Glomerular endothelial cell (primary cell): Measurements from ENCODE around the gene ACSL1. TPM values are rescaled to one million over a fixed set of nuclear protein-coding genes. Genes with fewer than 3 reads are reported as not detected.
"Not testable (repeated sequence)": the region's sequence is repeated elsewhere in the genome, so short reads cannot be mapped to it uniquely, and the experiment has no call there.

Experiments
- DNase-seq: peaks from one replicate; pipeline ENCODE4 v3.0.0-alpha.2; 2011; ENCODE audit warnings: low read depth, low spot score; ENCODE audit errors: extremely low read depth
- total RNA-seq: library from RNA; depleted of rRNA; stranded (reverse); fragments of >200 nt; gene quantifications from 2 replicates; pipeline ENCODE4 v1.2.3, GENCODE V29; 2015

The ACSL1 gene
- total RNA-seq, 1 donor from 2014 or later = 10.9 TPM

DNA sequence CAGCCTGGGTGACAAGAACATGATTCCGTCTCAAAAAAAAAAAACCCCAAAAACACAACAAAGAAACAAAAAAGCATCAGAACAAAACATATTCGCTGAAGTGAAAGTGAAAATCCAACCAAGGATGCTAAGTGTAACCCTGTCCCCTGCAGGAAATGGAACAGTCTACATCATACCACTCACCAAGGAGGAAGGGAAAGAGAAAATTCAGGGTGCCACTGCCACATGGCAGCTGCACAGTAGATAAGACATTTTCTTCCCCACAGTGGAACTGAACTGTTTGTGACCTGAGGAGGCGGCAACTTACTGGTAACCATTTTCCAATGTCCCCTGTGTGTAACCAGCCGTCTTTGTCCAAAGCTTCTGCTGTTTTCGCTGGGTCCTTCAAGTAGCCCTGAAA, 63.7 kb downstream of the ACSL1 start:
- DNase-seq = no peak

DNA sequence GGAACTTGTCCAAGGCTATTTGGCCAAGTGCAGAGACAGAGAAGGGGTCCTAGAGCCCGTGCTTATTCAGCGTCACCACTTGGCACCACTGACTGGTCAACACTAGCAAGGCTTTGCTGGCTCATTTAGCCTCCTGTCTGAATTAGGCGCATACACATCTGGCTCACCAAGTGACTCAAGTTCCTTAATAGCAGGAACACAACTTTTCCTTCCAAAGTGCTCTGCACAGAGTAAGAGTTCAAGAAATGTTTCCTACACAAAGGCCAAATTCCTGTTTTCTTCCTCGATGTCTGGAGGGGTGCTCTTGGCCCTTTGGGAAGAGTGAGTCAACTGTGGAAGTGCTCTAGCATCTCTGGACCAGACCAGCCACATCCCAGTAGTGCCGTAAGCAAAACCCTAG, 65.1 kb downstream of the ACSL1 start:
- DNase-seq = no peak

DNA sequence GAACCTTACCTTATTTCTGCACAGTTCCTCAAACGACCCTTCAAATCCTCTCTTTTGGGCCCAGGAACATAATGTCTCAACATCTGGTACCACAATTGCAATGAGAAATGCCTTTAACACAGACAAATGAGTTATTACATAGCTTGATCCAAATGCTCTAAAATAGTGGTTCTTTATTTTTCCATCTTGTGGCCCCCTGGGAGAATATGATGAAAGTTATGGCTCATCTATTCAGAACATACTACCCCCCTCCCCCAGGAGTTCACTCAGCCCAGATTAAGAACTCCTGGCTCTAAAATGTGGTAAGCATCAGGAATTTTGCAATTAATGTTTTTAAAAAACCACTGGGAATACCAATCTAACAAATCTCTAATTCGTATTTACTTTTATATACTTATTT, 68.0 kb downstream of the ACSL1 start:
- DNase-seq = no peak

DNA sequence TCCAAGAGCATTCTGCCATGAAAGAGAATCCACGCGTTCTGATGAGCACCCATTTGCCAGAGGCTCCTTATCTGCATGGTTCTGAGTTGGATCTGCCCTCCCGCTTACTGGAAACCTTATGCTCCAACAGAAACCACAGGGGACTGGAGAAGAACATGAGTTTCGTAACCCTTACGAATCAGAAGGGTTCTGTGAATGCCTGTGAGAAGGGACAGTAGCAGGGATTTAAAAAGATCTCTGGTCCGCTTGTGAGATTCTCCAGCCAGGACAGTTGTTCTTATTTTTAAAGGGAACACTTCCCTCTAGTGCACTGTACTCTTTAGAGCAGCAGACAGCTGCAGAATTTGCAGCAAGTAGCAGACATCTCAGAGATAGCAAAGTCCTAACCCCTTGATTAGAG, 69.4 kb downstream of the ACSL1 start:
- DNase-seq = no peak

DNA sequence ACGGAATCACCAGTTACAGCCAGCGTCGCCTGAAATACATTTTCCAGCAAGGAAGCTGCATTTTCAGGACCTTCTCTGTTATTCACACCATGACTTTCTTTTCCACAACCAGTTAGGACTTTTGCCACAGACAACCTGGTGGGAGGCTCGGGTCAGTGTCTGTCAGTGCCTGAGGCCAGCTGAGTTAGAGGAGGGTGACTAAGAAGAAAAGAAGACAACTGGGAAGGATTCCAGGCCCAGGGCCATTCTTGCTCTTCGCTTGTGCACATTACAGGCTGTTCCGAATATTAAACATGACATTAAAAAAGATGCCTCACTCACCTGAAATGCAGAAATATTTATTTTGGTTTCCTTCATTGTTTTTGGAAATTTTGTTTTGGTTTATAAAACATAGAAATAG, 70.5 kb downstream of the ACSL1 start:
- no peak for DNase-seq

DNA sequence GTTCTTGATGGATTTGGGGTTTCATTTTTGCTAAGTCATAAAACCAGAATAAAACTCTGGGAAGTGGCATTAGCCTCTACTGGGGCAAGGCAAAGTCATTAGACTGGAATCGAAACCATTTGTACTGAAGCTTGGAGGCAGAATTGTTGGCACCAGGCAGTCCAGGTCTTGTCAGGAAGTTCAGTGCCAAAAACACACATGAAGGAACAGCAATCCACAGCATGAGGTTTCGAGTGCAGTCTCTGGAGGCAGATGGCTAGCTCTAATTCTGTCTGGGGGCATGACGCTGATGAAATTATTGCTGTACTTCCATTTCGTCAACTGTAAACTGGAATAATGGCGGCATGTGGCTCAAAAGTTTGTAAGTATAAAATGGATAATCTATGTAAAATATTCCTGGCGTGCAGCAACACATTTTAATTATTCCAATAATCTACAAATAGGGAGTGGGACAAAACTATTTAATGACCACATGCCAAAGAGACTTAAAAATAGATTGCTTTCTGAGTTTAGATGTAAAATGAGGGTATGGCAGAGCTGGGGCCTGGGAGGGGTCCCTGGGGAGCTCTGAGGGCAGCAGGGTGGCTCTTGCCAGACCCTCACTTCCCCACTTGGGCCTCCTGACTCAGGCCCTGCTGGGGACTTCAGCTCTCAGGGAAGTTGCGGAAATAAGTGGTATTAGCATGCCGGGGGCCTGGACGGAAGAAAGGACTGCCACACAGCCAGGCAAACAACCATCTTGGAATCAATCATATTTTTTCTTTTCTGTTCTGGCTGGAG, 73.1 kb downstream of the ACSL1 start:
- DNase-seq = no peak

DNA sequence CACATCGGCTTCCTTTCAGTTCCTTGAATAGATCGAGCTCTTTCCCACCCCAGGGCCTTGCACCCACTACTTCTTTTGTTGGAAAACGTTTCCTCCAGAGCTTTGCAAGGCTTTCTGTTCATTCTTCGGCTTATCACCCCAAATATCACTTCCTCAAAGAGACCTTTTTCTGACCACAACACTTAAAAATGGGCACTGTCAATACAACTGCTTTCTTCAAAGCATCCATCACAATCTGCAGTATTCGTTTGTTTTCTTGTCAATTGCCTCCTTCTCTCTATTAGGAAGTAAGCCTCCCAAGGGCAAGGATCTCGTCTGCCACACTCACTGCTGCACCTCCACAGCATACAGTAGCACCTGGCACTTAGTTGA, 74.2 kb downstream of the ACSL1 start:
- DNase-seq = no peak

DNA sequence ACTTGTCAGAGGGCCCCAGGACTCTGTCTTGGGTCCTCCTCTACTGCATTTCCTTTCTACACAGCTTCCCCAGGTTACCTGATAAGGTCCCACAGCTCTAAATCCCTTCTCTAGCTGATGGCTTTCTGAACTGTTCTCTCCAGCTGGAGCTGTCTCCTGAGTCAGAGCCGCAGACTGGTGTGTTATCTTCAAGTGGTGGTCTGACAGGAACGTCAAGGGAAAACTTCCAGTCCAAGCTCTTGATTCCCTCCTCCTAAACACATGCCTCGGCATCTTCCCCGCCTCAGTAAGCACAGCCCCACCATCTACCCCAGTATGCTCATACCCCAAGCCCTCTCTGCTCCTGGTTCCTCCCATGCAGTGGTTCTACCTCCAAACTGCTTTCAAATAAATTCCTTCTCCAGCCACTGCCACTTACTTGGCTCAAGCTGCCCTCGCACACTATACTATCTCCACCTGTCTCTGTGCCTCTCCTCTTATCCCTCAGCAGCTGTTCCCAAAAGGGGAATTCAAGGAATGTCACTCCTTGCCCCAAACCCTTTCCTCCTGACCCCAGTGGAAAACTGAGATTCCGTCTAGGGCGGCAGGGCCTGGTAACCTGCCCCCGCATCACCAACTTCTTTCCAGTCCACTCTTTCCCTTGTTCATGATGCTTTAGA, 74.7 kb downstream of the ACSL1 start:
- no peak for DNase-seq

DNA sequence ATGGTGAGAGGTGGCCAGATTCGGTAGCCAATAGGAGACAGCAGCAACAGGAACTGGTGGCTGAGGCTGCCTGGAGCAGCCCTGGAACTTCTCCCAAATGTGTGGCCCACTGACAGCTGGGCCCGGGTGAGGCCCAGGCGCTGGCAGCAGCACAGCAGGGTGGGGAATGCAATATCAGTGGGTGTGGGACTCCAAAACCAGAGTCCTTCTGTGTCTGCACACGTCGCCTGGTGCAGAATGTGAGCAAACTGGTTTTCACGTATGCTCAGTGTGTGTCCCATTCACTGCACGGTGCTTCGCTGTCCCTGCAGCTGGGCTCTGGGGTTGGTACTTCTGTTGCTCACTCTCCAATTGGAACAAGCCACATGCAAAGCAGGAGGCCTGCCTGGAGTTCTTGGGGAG, 77.5 kb downstream of the ACSL1 start:
- no peak for DNase-seq

DNA sequence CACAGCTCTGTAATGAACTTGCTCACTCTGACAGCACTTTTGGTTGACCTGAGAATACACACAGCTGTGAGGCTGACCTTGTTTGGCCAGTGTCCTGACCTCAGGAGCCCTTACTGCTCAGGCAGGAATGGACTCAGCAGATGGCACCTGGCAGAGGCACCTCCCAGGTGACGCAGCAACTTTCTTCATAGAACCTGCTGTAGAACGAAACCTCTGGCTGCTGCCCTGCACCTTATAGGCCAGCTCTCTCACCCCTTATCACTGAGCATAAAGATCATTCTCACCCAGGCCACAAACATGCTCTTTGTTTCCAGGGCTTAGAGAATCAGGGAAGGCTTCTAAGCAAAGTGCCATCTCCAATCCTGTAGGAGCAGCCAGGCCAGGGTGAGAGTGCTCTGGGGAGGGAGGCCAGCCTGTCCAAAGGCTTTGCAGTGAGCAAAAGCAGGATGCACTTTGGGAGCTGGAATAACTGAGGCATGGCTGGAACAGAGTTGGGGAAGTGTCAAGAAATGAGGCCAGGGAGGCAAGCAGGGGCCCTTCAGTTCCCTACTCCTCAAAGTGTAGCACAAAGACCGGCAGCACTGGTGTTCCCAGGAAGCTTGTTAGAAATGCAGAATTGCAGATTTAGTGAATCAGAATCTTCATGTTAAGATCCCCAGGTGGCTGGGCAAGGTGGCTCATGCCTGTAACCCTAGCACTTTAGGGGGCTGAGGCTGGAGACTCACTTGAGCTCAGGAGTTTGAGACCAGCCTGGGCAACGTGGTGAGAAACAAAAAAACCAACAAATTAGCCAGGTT, 78.5 kb downstream of the ACSL1 start:
- no peak for DNase-seq

DNA sequence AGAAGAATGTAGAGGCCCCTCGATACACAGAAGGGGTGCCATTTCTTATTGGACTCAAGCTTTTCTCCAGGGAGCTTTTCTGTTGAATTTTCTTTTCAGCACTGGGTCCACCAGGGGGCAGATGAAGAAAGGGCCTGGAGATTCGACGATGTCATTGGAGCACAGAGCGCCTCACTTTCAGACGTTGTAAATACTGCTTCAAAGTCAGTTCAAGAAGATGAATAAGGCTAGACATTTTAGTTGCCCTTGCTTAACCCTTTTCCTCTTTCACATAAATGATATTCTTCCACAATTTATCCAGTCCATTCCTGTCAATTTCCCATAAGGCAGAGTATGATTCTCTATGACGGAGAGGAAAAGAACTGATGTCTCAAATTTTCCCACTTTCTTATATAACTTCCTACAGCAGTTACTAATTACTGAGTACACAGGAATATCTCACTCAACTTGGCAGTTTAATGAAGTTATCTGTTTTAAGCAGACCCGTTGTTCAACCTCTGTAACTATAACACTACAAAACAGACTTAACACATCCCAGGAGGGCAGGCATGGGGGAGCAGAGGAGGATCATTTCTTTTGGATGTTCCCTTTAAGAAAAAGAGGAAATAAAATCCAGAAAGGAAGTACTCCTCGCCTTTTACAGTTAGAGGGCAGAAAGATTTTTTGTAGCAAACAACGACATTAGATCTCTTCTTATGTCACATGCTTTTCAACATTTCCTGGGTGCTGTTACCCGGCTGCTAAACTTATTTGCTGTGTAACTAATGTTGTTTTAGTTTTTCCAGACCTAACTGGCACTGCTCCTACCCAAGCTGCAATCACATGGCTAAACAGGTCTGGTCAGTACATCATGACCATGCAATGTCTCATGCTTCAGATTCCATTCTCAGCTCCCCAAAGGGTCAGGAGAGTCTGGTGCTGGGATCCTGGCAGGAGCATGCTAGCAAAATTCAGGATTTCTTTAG, 79.7 kb downstream of the ACSL1 start:
- DNase-seq = peak; percentile 41

DNA sequence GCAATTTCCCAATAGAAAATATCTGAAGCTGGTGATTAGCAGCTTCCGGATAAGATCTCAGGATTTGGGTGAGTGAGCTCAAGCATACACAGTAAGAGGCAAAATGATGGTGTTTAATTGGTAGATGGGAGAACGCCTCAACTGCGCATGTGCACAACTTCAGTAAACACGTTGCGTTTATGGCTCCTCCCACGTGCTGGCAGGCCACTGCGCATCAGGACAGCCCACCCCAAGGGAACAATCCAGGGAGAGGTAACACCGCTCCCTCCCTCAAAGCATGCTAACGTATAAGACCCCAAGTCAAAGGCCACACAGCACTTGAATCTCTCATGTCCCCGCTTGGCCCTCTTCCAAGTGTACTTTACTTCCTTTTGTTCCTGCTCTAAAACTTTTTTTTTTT, 81.5 kb downstream of the ACSL1 start:
- DNase-seq = no peak

DNA sequence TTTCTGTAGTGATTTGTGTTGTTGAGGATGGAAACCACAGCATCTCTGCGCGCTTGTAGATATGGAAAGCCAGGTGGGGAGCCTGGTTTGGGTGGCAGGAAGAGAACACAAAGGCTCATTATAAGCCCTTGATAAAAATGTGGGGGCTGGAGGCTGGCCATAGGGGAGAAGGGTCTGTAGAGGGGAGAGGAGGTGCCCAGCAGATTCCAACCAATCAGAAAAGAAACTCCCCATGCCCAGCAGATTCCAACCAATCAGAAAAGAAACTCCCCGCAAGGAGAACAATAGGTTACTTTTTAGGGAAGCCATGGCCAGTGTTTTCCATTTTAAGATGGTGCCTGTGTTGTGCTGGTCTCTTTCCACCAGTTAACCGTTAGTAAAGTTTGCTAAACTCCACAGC, 82.1 kb downstream of the ACSL1 start:
- DNase-seq = no peak

DNA sequence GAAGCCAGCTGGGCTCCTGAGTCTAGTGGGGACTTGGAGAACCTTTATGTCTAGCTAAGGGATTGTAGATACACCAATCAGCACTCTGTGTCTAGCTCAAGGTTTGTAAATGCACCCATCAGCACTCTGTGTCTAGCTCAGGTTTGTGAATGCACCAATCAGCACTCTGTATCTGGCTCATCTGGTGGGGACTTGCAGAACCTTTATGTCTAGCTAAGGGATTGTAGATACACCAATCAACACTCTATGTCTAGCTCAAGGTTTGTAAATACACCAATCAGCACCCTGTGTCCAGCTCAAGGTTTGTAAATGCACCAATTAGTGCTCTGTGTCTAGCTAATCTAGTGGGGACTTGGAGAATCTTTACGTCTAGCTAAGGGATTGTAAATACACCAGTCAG, 84.1 kb downstream of the ACSL1 start:
- not testable (repeated sequence) for DNase-seq

DNA sequence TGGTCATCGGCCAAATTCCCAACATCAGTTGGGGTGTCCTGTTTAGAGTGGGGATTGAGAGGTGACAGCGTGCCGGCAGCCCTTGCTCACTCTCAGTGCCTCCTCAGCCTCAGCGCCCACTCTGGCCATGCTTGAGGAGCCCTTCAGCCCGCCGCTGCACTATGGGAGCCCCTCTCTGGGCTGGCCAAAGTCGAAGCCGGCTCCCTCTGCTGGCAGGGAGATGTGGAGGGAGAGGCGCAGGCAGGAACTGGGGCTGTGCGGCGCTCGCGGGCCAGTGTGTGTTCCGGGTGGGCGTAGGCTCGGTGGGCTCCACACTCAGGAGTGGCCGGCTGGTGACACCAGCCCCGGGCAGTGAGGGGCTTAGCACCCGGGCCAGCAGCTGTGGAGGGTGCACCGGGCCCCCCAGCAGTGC, 84.8 kb downstream of the ACSL1 start:
- no peak for DNase-seq

DNA sequence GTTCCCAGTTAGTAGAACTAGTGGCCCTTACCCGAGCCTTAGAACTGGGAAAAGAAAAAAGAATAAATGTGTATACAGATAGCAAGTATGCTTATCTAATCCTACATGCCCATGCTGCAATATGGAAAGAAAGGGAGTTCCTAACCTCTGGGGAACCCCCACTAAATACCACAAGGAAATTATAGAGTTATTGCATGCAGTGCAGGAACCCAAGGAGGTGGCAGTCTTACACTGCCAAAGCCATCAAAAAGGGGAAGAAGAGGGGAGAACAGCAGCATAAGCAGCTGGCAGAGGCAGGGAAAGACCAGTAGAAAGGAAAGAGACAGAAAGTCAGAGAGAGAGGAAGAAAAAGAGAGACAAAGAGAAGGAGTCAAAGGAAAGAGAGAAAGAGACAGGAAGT, 86.2 kb downstream of the ACSL1 start:
- DNase-seq = not testable (repeated sequence)

DNA sequence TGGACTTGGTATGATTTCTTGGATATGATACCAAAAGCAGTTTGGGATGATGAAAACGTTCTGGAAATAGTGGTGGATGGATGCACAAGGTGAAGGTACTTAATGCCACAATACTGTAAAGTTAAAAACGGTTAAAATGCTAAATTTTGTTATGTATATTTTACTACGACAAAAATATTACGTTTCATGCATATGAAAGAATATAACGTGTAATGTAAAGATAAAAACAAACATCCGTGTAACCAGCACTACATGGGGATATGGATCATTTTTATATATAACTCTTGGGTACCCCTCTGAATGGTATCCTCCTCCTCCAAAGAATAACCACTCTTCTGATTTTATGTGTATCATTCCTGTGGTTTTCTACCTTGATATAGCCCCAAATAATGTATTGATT, 91.0 kb downstream of the ACSL1 start:
- DNase-seq = no peak

DNA sequence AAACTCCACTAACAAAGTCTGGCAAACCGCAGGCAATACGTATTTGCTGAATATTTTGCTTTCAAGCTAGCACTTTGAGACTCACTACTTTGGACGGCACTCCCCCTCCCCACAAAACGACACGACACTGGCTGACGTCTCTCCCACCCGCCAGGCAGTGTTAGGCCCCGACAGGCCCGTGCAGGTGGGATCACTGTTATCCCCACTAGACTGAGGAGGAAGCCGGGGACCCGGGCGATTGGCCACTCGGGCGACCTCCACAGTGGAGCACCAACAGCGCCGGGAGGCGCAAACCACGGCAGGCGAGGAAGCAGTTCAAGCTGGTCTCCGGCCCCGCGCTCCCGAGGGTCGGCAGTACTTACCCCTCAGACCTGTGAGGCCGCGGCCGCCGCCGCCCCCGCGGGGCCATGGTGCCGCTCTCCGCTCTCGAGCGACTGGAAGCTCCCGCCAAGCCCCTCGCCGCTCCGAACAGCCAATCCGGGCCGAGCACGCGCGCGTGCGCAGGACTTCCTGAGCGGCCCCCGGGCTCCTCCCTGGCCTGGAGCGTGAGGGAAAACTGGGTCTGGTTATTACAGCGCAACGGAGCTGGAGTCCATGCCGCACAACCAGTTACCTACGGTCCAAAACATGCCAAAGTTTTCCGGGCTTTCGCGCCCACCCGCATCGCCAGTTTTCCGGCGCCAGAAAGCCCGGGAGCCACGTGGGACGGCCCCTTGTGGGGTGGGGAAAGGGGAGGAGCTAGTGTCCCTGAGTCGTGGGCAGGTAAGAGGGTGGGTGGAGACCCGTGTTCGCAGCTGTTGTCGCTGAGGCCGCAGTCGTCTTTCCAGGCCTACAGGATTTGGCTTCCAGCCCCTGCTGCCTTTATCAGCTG, 91.9 kb downstream of the ACSL1 start, which contains the start of gene CENPU:
Gene CENPU, minus strand, starts transcription at position 443 of the 871 bp plus-strand sequence. Its CDS starts 34 bp downstream, at position 409.
- peak; percentile 91 for DNase-seq

DNA sequence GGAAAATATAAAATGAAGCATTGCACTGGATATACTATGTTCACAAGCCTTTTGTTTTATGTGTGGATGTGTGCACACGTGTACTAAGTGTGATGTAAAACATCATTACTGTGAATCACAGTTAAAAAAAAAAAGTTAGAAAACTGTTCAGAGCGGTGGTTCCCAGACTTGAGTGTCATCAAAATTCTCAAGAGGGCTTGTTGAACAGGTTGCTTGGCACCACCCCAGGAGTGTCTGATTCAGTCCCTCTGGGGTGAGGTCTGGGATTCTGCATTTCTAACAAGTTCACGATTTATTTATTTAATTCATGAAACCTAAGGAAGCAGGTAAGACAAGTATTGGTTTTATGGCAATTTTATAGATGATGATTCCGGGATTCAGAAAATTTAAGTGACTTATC, 93.6 kb downstream of the ACSL1 start:
- no peak for DNase-seq

DNA sequence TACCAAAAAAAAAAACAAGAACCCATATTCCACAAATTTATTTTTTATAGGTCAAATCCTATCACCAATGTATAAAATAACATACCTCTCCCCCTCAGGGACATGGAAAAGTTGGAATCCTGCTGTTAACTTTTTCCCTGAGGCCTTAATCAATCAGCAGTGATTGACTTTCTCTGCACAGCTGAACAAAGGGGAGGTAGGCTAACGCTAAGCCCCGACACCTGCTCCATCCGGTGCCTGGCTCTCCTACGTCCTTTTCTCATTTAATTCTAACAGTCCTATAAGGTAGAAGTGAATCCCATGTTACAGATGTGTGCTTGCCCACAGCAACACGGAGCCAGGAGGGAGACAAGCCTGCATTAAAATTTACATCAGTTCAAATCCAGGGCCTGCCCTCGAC, 94.7 kb downstream of the ACSL1 start:
- no peak for DNase-seq
